Smooth muscle cell (in vitro differentiated cells): ENCODE results near the gene CPZ. TPM values are rescaled to one million over a fixed set of nuclear protein-coding genes. Genes with fewer than 3 reads are reported as not detected.

Source experiments
- DNase-seq: peaks from one replicate; lab custom pipeline; 2025; ENCODE audit not compliant: unreplicated experiment; lab: John Stamatoyannopoulos, UW
- H2AFZ ChIP-seq: fragments of 200-600 bp; sonication (generic); 2 replicates; pipeline ENCODE4 v1.6.0; 2016; ENCODE audit warnings: antibody characterized with exemption, low read depth, mild to moderate bottlenecking
- H3F3A ChIP-seq: fragments of 200-600 bp; sonication (generic); 2 replicates; pipeline ENCODE4 v1.6.0; 2017; ENCODE audit warnings: antibody characterized with exemption, low read depth
- H3K27ac ChIP-seq: fragments of 200-600 bp; sonication (generic); 2 replicates; pipeline ENCODE4 v1.5.1; 2016; ENCODE audit warnings: low read depth, mild to moderate bottlenecking
- H3K27me3 ChIP-seq: fragments of 200-600 bp; sonication (generic); 2 replicates; pipeline ENCODE4 v1.6.1; 2016; ENCODE audit warnings: low read depth, mild to moderate bottlenecking
- H3K36me3 ChIP-seq: fragments of 200-600 bp; sonication (generic); 2 replicates; pipeline ENCODE4 v1.5.1; 2016; ENCODE audit warnings: low read depth
- H3K4me1 ChIP-seq: fragments of 200-600 bp; sonication (generic); 2 replicates; pipeline ENCODE4 v1.5.1; 2016; ENCODE audit warnings: low read depth
- H3K4me2 ChIP-seq: fragments of 200-600 bp; sonication (generic); 2 replicates; pipeline ENCODE4 v1.6.0; 2016; ENCODE audit warnings: mild to moderate bottlenecking
- H3K4me3 ChIP-seq: fragments of 200-600 bp; sonication (generic); 2 replicates; pipeline ENCODE4 v1.5.1; 2016; ENCODE audit warnings: mild to moderate bottlenecking
- H3K79me2 ChIP-seq: fragments of 200-600 bp; sonication (generic); 2 replicates; pipeline ENCODE4 v1.6.0; 2016; ENCODE audit warnings: low read depth, mild to moderate bottlenecking
- H3K9ac ChIP-seq: fragments of 200-600 bp; sonication (generic); 2 replicates; pipeline ENCODE4 v1.6.0; 2016; ENCODE audit warnings: low read depth
- H3K9me3 ChIP-seq: fragments of 200-600 bp; sonication (generic); replicated peaks from 2 replicates; pipeline ENCODE4 v1.5.1; 2016; ENCODE audit warnings: low read depth
- H4K20me1 ChIP-seq: fragments of 200-600 bp; sonication (generic); 2 replicates; pipeline ENCODE4 v1.6.0; 2016; ENCODE audit warnings: low read depth
- WGBS: methylation state at CpG from one replicate; pipeline ENCODE4 v1.1.7; 2016; ENCODE audit warnings: low lambda C conversion rate; 5-methylcytosine and 5-hydroxymethylcytosine counted together
- polyA plus RNA-seq: library from polyadenylated mRNA; unstranded; fragments of >200 nt; fragmentation: Nextera tagmentation; extraction: Ambion mirVana; gene quantifications from 2 replicates; pipeline ENCODE4 v1.2.1, GENCODE V29; 2016
- total RNA-seq: library from RNA; depleted of rRNA; stranded (reverse); fragments of >200 nt; gene quantifications from 2 replicates; pipeline ENCODE4 v1.2.3, GENCODE V29; 2014
- TF ChIP-seq, protein P1 (sequence below): fragments of 200-600 bp; sonication (generic); IDR thresholded peaks from 2 replicates; pipeline ENCODE4 v1.5.1; 2017; ENCODE audit warnings: borderline replicate concordance, mild to moderate bottlenecking, antibody characterized with exemption; ENCODE audit not compliant: insufficient read depth, poor library complexity, severe bottlenecking

Gene CPZ
- total and polyA plus RNA-seq, 2 experiments from 2014 or later, result 12.0 to 35.9 TPM

GRCh38 chr4:8609824-8610350 is 17.3 kb downstream of the CPZ start:
- no peak overlapping the region for H2AFZ ChIP-seq
- TF ChIP-seq, protein P1, sequence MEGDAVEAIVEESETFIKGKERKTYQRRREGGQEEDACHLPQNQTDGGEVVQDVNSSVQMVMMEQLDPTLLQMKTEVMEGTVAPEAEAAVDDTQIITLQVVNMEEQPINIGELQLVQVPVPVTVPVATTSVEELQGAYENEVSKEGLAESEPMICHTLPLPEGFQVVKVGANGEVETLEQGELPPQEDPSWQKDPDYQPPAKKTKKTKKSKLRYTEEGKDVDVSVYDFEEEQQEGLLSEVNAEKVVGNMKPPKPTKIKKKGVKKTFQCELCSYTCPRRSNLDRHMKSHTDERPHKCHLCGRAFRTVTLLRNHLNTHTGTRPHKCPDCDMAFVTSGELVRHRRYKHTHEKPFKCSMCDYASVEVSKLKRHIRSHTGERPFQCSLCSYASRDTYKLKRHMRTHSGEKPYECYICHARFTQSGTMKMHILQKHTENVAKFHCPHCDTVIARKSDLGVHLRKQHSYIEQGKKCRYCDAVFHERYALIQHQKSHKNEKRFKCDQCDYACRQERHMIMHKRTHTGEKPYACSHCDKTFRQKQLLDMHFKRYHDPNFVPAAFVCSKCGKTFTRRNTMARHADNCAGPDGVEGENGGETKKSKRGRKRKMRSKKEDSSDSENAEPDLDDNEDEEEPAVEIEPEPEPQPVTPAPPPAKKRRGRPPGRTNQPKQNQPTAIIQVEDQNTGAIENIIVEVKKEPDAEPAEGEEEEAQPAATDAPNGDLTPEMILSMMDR, result no peak
- no peak overlapping the region for H3K27ac ChIP-seq
- no peak overlapping the region for H3K4me2 ChIP-seq
- H3K9ac ChIP-seq, result no peak overlapping the region
- H3K79me2 ChIP-seq, result no peaks in the 10 kb centered on the region
- no peak for DNase-seq
- no peak overlapping the region for H3K4me3 ChIP-seq
- no peaks in the 10 kb centered on the region for H3K27me3 ChIP-seq
- no peaks in the 10 kb centered on the region for H3K9me3 ChIP-seq
- 87% methylated on average over 9 of the region's 9 CpGs for WGBS
- no peaks in the 10 kb centered on the region for H4K20me1 ChIP-seq
- H3K36me3 ChIP-seq, result no peaks in the 10 kb centered on the region
- H3K4me1 ChIP-seq, result no peaks in the 10 kb centered on the region
- no peaks in the 10 kb centered on the region for H3F3A ChIP-seq

DNA sequence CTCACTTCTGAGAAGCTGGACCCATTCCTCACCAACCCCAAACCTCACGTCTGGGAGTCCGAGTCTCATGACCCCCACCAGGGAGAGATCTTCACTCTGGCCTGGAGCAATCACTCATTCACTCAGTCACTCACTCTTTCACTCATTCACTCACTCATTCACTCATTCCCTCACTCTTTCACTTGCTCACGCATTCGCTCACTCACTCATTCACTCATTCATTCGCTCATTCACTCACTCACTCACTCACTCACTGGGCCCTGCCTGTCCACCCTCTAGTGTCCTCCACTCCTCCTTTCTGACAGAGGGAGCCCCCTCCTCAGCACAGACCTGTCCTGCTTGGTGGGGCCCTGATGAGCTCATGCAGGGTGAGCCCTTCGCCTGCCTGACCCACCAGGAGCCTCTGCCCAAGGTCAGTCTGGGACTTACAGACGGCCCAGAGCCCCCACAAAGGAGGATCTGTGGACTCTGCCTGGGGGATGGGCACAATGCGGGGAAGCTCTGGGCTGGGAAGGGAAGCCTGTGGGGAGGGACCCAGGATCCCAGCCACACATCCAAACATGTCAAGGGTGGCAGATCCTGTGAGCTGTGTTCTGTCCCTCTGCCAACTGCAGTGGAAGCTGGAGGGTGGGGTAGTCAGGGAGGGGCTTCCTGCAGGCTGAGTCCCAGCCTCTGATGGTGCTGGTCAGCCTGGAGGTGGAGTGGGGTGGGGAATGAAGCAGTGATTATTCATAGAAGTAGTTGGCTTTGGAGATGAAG is 18.5 kb downstream of the CPZ start:
- no peak overlapping the region for H3K9ac ChIP-seq
- no peak overlapping the region for H3K4me3 ChIP-seq
- H3K36me3 ChIP-seq, result no peaks in the 10 kb centered on the region
- H2AFZ ChIP-seq, result no peak overlapping the region
- no peaks in the 10 kb centered on the region for H3K4me1 ChIP-seq
- H3K9me3 ChIP-seq, result no peaks in the 10 kb centered on the region
- 85% methylated on average over 8 of the region's 8 CpGs for WGBS
- H4K20me1 ChIP-seq, result no peaks in the 10 kb centered on the region
- no peak overlapping the region for H3K4me2 ChIP-seq
- H3K79me2 ChIP-seq, result no peaks in the 10 kb centered on the region
- no peaks in the 10 kb centered on the region for H3K27me3 ChIP-seq
- DNase-seq, result no peak
- no peaks in the 10 kb centered on the region for H3F3A ChIP-seq
- TF ChIP-seq, protein P1, result no peak
- no peak overlapping the region for H3K27ac ChIP-seq

GRCh38 chr4:8612646-8613045 is 20.1 kb downstream of the CPZ start:
- no peaks in the 10 kb centered on the region for H3F3A ChIP-seq
- TF ChIP-seq, protein P1, result no peak
- H3K36me3 ChIP-seq, result no peaks in the 10 kb centered on the region
- H3K79me2 ChIP-seq, result no peaks in the 10 kb centered on the region
- no peak overlapping the region for H3K4me3 ChIP-seq
- no peak overlapping the region for H3K4me2 ChIP-seq
- H3K27me3 ChIP-seq, result no peaks in the 10 kb centered on the region
- no peak overlapping the region for H3K9ac ChIP-seq
- 89% methylated on average over 8 of the region's 8 CpGs for WGBS
- H3K4me1 ChIP-seq, result no peaks in the 10 kb centered on the region
- H2AFZ ChIP-seq, result no peak overlapping the region
- DNase-seq, result no peak
- H3K27ac ChIP-seq, result no peak overlapping the region
- no peaks in the 10 kb centered on the region for H4K20me1 ChIP-seq
- no peaks in the 10 kb centered on the region for H3K9me3 ChIP-seq
